Measurements from ENCODE around the gene LRFN2.

The LRFN2 gene

DNA sequence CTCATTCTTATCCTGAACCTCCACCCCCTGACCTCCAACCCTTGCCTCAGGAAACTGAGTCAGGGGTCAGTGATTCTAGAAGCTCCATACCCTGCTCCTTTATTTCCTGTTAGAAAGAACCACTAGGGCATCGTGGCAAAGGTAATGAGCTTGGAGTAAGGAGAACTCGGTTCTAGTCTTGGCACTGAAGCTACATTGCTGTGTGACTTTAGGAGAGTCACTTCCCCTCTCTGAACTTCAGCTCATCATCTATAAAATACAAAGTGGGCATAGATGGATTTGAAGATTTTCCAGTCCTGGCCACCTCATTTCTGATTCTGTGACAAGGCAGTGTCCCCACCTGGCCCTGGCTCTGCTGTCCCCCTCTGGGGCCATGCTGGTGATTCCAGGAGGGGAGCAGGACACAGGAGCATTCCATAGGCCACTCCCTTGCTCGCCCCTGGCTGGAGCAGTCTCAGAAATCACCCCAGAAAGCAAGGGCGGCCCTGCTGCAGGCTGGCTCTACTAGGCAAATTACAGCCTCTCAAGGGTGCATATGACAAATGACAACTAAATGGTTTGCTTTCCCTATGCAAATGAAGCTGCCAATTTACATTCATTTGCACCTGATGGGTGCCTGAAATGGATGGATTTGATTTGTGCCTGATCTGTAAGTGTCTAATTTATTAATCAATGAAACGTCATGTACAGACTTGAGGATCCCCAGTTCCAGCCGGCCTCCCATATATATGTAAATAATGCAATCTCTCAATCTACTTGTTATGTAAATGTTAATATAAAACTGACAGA lies 62.2 kb downstream of the LRFN2 start:
- H3K23ac ChIP-seq (ENCODE audit: low read depth, low read length, poor library complexity), result no peak overlapping the region
- H3K36me3 ChIP-seq (replicated peaks in 1 of 2; ENCODE audit: control insufficient read depth in 2 of 2, insufficient read depth in 2 of 2, low read length in 2 of 2), result no peaks in the 10 kb centered on the region
- H3K4me2 ChIP-seq (ENCODE audit: insufficient read depth, low read length, poor library complexity, severe bottlenecking), result no peak overlapping the region
- H2BK5ac ChIP-seq (ENCODE audit: low read length), result no peak overlapping the region
- no peaks in the 10 kb centered on the region for H3K27me3 ChIP-seq (ENCODE audit: control insufficient read depth in 3 of 3, insufficient read depth in 3 of 3, low read depth in 1 of 3, low read length in 3 of 3)
- H4K91ac ChIP-seq (ENCODE audit: low read depth, low read length, poor library complexity), result no peak overlapping the region
- WGBS, 2 donors (ENCODE audit: extremely low coverage in 2 of 2, insufficient read length in 2 of 2, insufficient replicate concordance in 1 of 2), result no CpG with 5 or more reads among the region's 6 CpGs
- no peak overlapping the region for H2AK5ac ChIP-seq (ENCODE audit: low read depth, low read length)
- H3K14ac ChIP-seq (ENCODE audit: low read length), result no peak overlapping the region
- no peak overlapping the region for H2BK120ac ChIP-seq (ENCODE audit: low read depth, low read length)
- H3K4ac ChIP-seq (ENCODE audit: low read length), result no peak overlapping the region
- DNase-seq (ENCODE audit: low spot score), result no peak
- H3K4me3 ChIP-seq (ENCODE audit: low read length in 2 of 2), result no peak overlapping the region
- H3K9ac ChIP-seq (ENCODE audit: low read depth, low read length, poor library complexity), result no peak overlapping the region
- H4K8ac ChIP-seq (ENCODE audit: low read depth, low read length), result no peak overlapping the region
- H3K79me1 ChIP-seq (ENCODE audit: low read depth, low read length), result no peaks in the 10 kb centered on the region
- H3K9me3 ChIP-seq (replicated peaks in 1 of 2; ENCODE audit: control insufficient read depth in 2 of 2, insufficient read depth in 1 of 2, low read depth in 1 of 2, low read length in 2 of 2), result no peaks in the 10 kb centered on the region
- no peak overlapping the region for H3K18ac ChIP-seq (ENCODE audit: low read length)
- H2AFZ ChIP-seq (ENCODE audit: low read length), result no peak overlapping the region
- no peak overlapping the region for H2BK15ac ChIP-seq (ENCODE audit: low read length)
- H3K4me1 ChIP-seq (ENCODE audit: control insufficient read depth in 2 of 2, insufficient read depth in 1 of 2, low read depth in 1 of 2, low read length in 2 of 2), result peaks cover 0 to 10% of the 10 kb centered on the region in 2 donors
- H3K27ac ChIP-seq (replicated peaks; ENCODE audit: low read length), result no peak overlapping the region
- no peak overlapping the region for H2BK12ac ChIP-seq (ENCODE audit: low read length)

DNA sequence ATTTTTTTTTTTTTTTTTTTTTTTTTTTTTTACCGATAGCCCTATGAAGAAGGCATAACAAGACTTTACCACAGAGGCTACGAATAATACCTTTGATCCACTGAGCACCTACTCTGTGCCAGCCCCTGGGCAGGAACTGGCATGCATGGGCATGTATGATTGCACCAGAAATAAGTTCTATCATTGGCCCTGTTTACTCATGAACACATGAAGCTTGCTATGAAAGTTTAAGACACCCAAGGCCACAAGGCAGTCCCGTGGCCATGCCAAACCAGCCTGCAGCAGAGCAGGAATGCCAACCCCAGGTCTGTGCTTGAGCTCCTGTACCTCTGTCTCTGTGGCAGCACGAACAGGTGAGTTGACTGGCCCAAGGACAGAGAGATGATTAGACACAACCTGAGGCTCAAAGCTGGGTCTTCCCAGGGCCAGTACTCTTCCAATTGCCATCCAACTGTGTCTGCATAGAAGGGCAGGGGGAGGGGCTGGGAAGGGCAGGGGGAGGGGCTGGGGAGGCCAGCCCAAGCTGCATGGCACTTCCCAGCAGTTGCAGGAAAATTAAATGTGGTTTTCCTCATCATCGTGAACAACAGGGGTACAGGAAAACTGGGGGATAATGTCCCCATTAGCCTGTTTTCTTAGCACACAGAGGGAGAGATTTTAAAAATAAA lies 63.5 kb downstream of the LRFN2 start:
- no peak overlapping the region for H2AFZ ChIP-seq (ENCODE audit: low read length)
- H3K4me1 ChIP-seq (ENCODE audit: control insufficient read depth in 2 of 2, insufficient read depth in 1 of 2, low read depth in 1 of 2, low read length in 2 of 2), result peaks cover 0 to 10% of the 10 kb centered on the region in 2 donors
- H2BK120ac ChIP-seq (ENCODE audit: low read depth, low read length), result no peak overlapping the region
- H2BK15ac ChIP-seq (ENCODE audit: low read length), result peak overlapping the region; percentile 11
- H3K4me2 ChIP-seq (ENCODE audit: insufficient read depth, low read length, poor library complexity, severe bottlenecking), result no peak overlapping the region
- H3K14ac ChIP-seq (ENCODE audit: low read length), result no peak overlapping the region
- no peak overlapping the region for H2AK5ac ChIP-seq (ENCODE audit: low read depth, low read length)
- H4K91ac ChIP-seq (ENCODE audit: low read depth, low read length, poor library complexity), result no peak overlapping the region
- H3K79me1 ChIP-seq (ENCODE audit: low read depth, low read length), result no peaks in the 10 kb centered on the region
- H3K4me3 ChIP-seq (ENCODE audit: low read length in 2 of 2), result no peak overlapping the region
- no CpG with 5 or more reads among the region's 5 CpGs for WGBS, 2 donors (ENCODE audit: extremely low coverage in 2 of 2, insufficient read length in 2 of 2, insufficient replicate concordance in 1 of 2)
- no peaks in the 10 kb centered on the region for H3K9me3 ChIP-seq (replicated peaks in 1 of 2; ENCODE audit: control insufficient read depth in 2 of 2, insufficient read depth in 1 of 2, low read depth in 1 of 2, low read length in 2 of 2)
- no peak overlapping the region for H2BK5ac ChIP-seq (ENCODE audit: low read length)
- DNase-seq (ENCODE audit: low spot score), result no peak
- no peak overlapping the region for H3K9ac ChIP-seq (ENCODE audit: low read depth, low read length, poor library complexity)
- H3K23ac ChIP-seq (ENCODE audit: low read depth, low read length, poor library complexity), result no peak overlapping the region
- H3K18ac ChIP-seq (ENCODE audit: low read length), result peak overlapping the region; percentile 6
- H3K27ac ChIP-seq (replicated peaks; ENCODE audit: low read length), result no peak overlapping the region
- H3K27me3 ChIP-seq (ENCODE audit: control insufficient read depth in 3 of 3, insufficient read depth in 3 of 3, low read depth in 1 of 3, low read length in 3 of 3), result no peaks in the 10 kb centered on the region
- H2BK12ac ChIP-seq (ENCODE audit: low read length), result no peak overlapping the region
- no peak overlapping the region for H3K4ac ChIP-seq (ENCODE audit: low read length)
- no peaks in the 10 kb centered on the region for H3K36me3 ChIP-seq (replicated peaks in 1 of 2; ENCODE audit: control insufficient read depth in 2 of 2, insufficient read depth in 2 of 2, low read length in 2 of 2)
- no peak overlapping the region for H4K8ac ChIP-seq (ENCODE audit: low read depth, low read length)

DNA sequence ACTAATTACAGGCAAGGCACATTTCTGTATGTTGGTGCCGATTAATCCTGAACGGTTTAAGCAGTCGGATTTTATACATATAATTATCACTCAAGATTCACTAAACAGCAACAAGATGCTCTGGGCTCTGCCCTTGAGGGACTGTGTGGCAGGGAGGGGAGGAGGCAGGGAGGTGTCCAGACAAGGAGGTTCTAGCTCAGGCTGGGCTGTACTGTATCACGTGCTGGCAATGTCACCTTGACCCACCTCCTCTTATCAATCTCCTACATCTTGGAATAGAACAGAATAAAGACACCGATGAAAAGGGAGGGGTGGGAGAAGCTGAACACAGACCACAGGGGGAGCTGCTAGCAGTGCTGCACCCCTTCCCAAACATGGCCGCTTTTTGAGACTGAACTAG lies 65.7 kb downstream of the LRFN2 start:
- no peak for DNase-seq (ENCODE audit: low spot score)
- no peak overlapping the region for H2BK12ac ChIP-seq (ENCODE audit: low read length)
- H2BK15ac ChIP-seq (ENCODE audit: low read length), result no peak overlapping the region
- no peak overlapping the region for H3K9ac ChIP-seq (ENCODE audit: low read depth, low read length, poor library complexity)
- no peak overlapping the region for H2BK120ac ChIP-seq (ENCODE audit: low read depth, low read length)
- no peaks in the 10 kb centered on the region for H3K36me3 ChIP-seq (replicated peaks in 1 of 2; ENCODE audit: control insufficient read depth in 2 of 2, insufficient read depth in 2 of 2, low read length in 2 of 2)
- H2BK5ac ChIP-seq (ENCODE audit: low read length), result no peak overlapping the region
- no peak overlapping the region for H2AFZ ChIP-seq (ENCODE audit: low read length)
- H3K9me3 ChIP-seq (replicated peaks in 1 of 2; ENCODE audit: control insufficient read depth in 2 of 2, insufficient read depth in 1 of 2, low read depth in 1 of 2, low read length in 2 of 2), result no peaks in the 10 kb centered on the region
- H3K4me2 ChIP-seq (ENCODE audit: insufficient read depth, low read length, poor library complexity, severe bottlenecking), result no peak overlapping the region
- H3K27ac ChIP-seq (replicated peaks; ENCODE audit: low read length), result no peak overlapping the region
- H3K4ac ChIP-seq (ENCODE audit: low read length), result no peak overlapping the region
- H2AK5ac ChIP-seq (ENCODE audit: low read depth, low read length), result no peak overlapping the region
- H3K23ac ChIP-seq (ENCODE audit: low read depth, low read length, poor library complexity), result no peak overlapping the region
- no peaks in the 10 kb centered on the region for H3K79me1 ChIP-seq (ENCODE audit: low read depth, low read length)
- no peak overlapping the region for H4K91ac ChIP-seq (ENCODE audit: low read depth, low read length, poor library complexity)
- no peak overlapping the region for H3K14ac ChIP-seq (ENCODE audit: low read length)
- H3K27me3 ChIP-seq (ENCODE audit: control insufficient read depth in 3 of 3, insufficient read depth in 3 of 3, low read depth in 1 of 3, low read length in 3 of 3), result no peaks in the 10 kb centered on the region
- WGBS, 2 donors (ENCODE audit: extremely low coverage in 2 of 2, insufficient read length in 2 of 2, insufficient replicate concordance in 1 of 2), result no CpG with 5 or more reads among the region's 6 CpGs
- no peak overlapping the region for H4K8ac ChIP-seq (ENCODE audit: low read depth, low read length)
- H3K4me3 ChIP-seq (ENCODE audit: low read length in 2 of 2), result no peak overlapping the region
- H3K18ac ChIP-seq (ENCODE audit: low read length), result no peak overlapping the region
- peaks cover 0 to 15% of the 10 kb centered on the region in 2 donors for H3K4me1 ChIP-seq (ENCODE audit: control insufficient read depth in 2 of 2, insufficient read depth in 1 of 2, low read depth in 1 of 2, low read length in 2 of 2)

DNA sequence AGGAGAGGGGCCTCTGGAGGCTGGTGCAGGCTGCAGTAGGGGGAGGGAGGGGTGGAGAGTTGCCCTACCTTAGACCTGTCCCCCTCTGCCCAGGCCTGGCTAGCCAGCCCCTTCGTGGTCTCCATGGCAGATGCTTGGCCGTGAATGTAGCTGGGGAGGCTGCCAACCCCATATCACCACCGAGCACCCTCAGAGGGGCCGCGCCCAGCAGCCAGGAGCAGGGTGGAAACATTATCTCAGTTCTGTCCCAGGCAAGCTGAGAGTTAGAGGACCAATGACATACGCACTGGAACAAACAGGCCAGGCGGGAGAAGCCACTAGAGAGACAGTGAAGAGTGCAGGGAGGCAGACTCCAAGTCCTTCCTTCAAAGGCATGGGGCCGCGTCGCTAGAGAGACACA lies 66.5 kb downstream of the LRFN2 start:
- no peak for DNase-seq (ENCODE audit: low spot score)
- Histone ChIP-seq H2AK5ac (ENCODE audit: low read depth, low read length) (no peak overlapping the region), H3K27me3 (ENCODE audit: control insufficient read depth in 3 of 3, insufficient read depth in 3 of 3, low read depth in 1 of 3, low read length in 3 of 3) (no peaks in the 10 kb centered on the region)

More for the DNA sequence above, 66.5 kb downstream of the LRFN2 start:
- H2AFZ ChIP-seq (ENCODE audit: low read length), result no peak overlapping the region
- H3K18ac ChIP-seq (ENCODE audit: low read length), result peak overlapping the region; percentile 41
- H3K4me1 ChIP-seq (ENCODE audit: control insufficient read depth in 2 of 2, insufficient read depth in 1 of 2, low read depth in 1 of 2, low read length in 2 of 2), result peaks cover 0 to 15% of the 10 kb centered on the region in 2 donors
- no peak overlapping the region for H3K4me3 ChIP-seq (ENCODE audit: low read length in 2 of 2)
- no peak overlapping the region for H2BK120ac ChIP-seq (ENCODE audit: low read depth, low read length)
- no peak overlapping the region for H3K4me2 ChIP-seq (ENCODE audit: insufficient read depth, low read length, poor library complexity, severe bottlenecking)
- H3K36me3 ChIP-seq (replicated peaks in 1 of 2; ENCODE audit: control insufficient read depth in 2 of 2, insufficient read depth in 2 of 2, low read length in 2 of 2), result no peaks in the 10 kb centered on the region
- H2BK5ac ChIP-seq (ENCODE audit: low read length), result peak overlapping the region; percentile 40
- peak overlapping the region; percentile 21 for H3K14ac ChIP-seq (ENCODE audit: low read length)
- H2BK12ac ChIP-seq (ENCODE audit: low read length), result peak overlapping the region; percentile 30
- H3K4ac ChIP-seq (ENCODE audit: low read length), result no peak overlapping the region
- no peaks in the 10 kb centered on the region for H3K9me3 ChIP-seq (replicated peaks in 1 of 2; ENCODE audit: control insufficient read depth in 2 of 2, insufficient read depth in 1 of 2, low read depth in 1 of 2, low read length in 2 of 2)
- no peak overlapping the region for H3K27ac ChIP-seq (replicated peaks; ENCODE audit: low read length)
- H3K9ac ChIP-seq (ENCODE audit: low read depth, low read length, poor library complexity), result no peak overlapping the region
- whole genome bisulfite sequencing, 2 donors (ENCODE audit: extremely low coverage in 2 of 2, insufficient read length in 2 of 2, insufficient replicate concordance in 1 of 2), result no CpG with 5 or more reads among the region's 10 CpGs
- peak overlapping the region; percentile 13 for H4K91ac ChIP-seq (ENCODE audit: low read depth, low read length, poor library complexity)
- no peak overlapping the region for H4K8ac ChIP-seq (ENCODE audit: low read depth, low read length)
- H3K23ac ChIP-seq (ENCODE audit: low read depth, low read length, poor library complexity), result no peak overlapping the region
- no peak overlapping the region for H2BK15ac ChIP-seq (ENCODE audit: low read length)
- no peaks in the 10 kb centered on the region for H3K79me1 ChIP-seq (ENCODE audit: low read depth, low read length)
